Astrocyte (in vitro differentiated cells and primary cell): ENCODE results near the gene IBA57. TPM values are rescaled to one million over a fixed set of nuclear protein-coding genes. Genes with fewer than 3 reads are reported as not detected.

ENCODE experiments used
- DNase-seq: peaks from one replicate; pipeline ENCODE4 v3.0.0-alpha.2; 2010; ENCODE audit warnings: low read depth
- FAIRE-seq: peaks from 2 replicates; lab custom pipeline; 2011; peaks lifted over from hg19 to GRCh38; lab: Jason Lieb, UNC
- H2AFZ ChIP-seq: 2 replicates; pipeline ENCODE4 v1.6.0; 2012; ENCODE audit warnings: low read depth, low read length, inconsistent platforms
- H3K27ac ChIP-seq: 2 replicates; pipeline ENCODE4 v1.5.1; 2011; ENCODE audit warnings: low read depth, low read length, inconsistent platforms
- H3K27me3 ChIP-seq: 2 replicates; pipeline ENCODE4 v1.6.0; 2011; ENCODE audit warnings: low read length, inconsistent platforms; ENCODE audit not compliant: insufficient read depth
- H3K36me3 ChIP-seq: 2 replicates; pipeline ENCODE4 v1.5.1; 2011; ENCODE audit warnings: low read length, inconsistent platforms; ENCODE audit not compliant: insufficient read depth
- H3K4me1 ChIP-seq: 2 replicates; pipeline ENCODE4 v1.5.1; 2011; ENCODE audit warnings: low read length, inconsistent platforms; ENCODE audit not compliant: insufficient read depth
- H3K4me2 ChIP-seq: 2 replicates; pipeline ENCODE4 v1.6.0; 2012; ENCODE audit warnings: low read length, inconsistent platforms
- H3K4me3 ChIP-seq: 2 replicates; pipeline ENCODE4 v1.5.1; 2011; ENCODE audit warnings: low read depth, mild to moderate bottlenecking, low read length, inconsistent platforms; ENCODE audit not compliant: insufficient read depth
- H3K79me2 ChIP-seq: 2 replicates; pipeline ENCODE4 v1.6.0; 2012; ENCODE audit warnings: mild to moderate bottlenecking, low read length, inconsistent platforms; ENCODE audit not compliant: insufficient read depth
- H3K9ac ChIP-seq: 2 replicates; pipeline ENCODE4 v1.6.0; 2012; ENCODE audit warnings: mild to moderate bottlenecking, low read length, inconsistent platforms
- H3K9me3 ChIP-seq: 2 replicates; pipeline ENCODE4 v1.5.1; 2012; ENCODE audit warnings: low read depth, mild to moderate bottlenecking, low read length, inconsistent platforms; ENCODE audit not compliant: insufficient read depth
- H4K20me1 ChIP-seq: 2 replicates; pipeline ENCODE4 v1.6.0; 2012; ENCODE audit warnings: low read length, inconsistent platforms; ENCODE audit not compliant: insufficient read depth
- H3K27ac Mint-ChIP-seq: one replicate; pipeline ENCODE4 v1.8.0; 2021; ENCODE audit warnings: mild to moderate bottlenecking, mixed read lengths; ENCODE audit not compliant: unreplicated experiment
- H3K27me3 Mint-ChIP-seq: one replicate; pipeline ENCODE4 v1.8.0; 2021; ENCODE audit warnings: low read depth, mixed read lengths; ENCODE audit not compliant: unreplicated experiment
- H3K36me3 Mint-ChIP-seq: one replicate; pipeline ENCODE4 v1.8.0; 2021; ENCODE audit warnings: low read depth, mixed read lengths; ENCODE audit not compliant: unreplicated experiment
- H3K4me1 Mint-ChIP-seq: one replicate; pipeline ENCODE4 v1.8.0; 2021; ENCODE audit warnings: low read depth, mixed read lengths; ENCODE audit not compliant: unreplicated experiment
- H3K4me3 Mint-ChIP-seq: one replicate; pipeline ENCODE4 v1.8.0; 2021; ENCODE audit warnings: mild to moderate bottlenecking, moderate library complexity, mixed read lengths; ENCODE audit not compliant: unreplicated experiment
- H3K9me3 Mint-ChIP-seq: one replicate; pipeline ENCODE4 v1.8.0; 2021; ENCODE audit warnings: mild to moderate bottlenecking, mixed read lengths; ENCODE audit not compliant: unreplicated experiment
- EZH2 ChIP-seq: IDR thresholded peaks from 2 replicates; pipeline ENCODE4 v1.6.1; 2012; ENCODE audit warnings: mild to moderate bottlenecking, low read length, inconsistent platforms; ENCODE audit not compliant: insufficient read depth
- total RNA-seq: library from RNA; stranded (reverse); gene quantifications from 2 replicates; pipeline ENCODE4 v1.2.1, GENCODE V29; 2021
- TF ChIP-seq, protein P1 (sequence below): IDR thresholded peaks from 2 replicates; pipeline ENCODE4 v1.5.1; 2011; ENCODE audit warnings: low read depth, mild to moderate bottlenecking, inconsistent platforms, low read length, moderate library complexity; ENCODE audit not compliant: insufficient read depth

Gene IBA57
- total RNA-seq, 1 donor from 2014 or later, result 4.9 TPM

DNA sequence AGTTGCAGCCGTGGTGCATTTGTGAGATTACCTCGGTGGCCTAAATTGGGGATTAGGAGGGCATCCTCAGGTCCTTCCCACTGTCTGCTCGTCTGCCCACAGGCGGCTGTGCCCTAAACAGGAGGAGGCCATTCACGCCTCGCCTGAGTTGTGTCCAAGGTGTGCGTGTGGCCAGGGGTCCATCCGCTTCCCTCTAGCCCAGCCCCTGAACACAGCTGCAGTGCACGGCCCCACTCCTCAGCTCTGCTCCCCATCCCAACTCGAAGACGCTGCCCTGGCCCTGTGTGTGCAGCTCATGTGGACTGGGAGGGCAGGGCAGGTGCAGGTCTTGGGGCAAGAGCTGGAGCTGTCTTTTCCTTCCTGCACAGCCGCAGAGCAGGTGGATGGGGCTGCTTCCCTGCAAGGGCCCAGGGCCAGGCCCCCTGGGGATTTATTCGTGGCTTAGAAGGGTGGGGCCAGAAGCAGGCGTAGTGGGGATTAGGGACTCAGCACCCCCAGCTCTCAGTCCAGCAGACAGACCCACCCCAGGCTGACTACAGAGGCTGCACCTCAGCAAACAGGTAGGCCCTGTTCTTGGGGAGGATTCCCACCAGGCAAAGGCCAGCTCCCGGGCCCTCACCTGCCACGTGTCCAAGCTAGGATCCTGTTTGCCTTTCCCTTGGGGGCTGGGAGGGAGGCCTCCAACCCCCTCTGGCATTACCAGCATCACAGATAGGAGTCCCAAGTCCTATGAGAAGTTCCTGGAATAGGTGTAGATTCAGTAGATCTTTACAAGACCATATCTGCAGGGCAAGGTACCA, 21.2 kb upstream of the IBA57 start:
- H3K9ac ChIP-seq, result no peak overlapping the region
- H3K36me3 Mint-ChIP-seq, result peaks cover 3% of the 10 kb centered on the region
- H3K27me3 Mint-ChIP-seq, result no peaks in the 10 kb centered on the region
- peaks cover 6% of the 10 kb centered on the region for H3K36me3 ChIP-seq
- no peak overlapping the region for H2AFZ ChIP-seq
- no peak for TF ChIP-seq EZH2
- TF ChIP-seq, protein P1, sequence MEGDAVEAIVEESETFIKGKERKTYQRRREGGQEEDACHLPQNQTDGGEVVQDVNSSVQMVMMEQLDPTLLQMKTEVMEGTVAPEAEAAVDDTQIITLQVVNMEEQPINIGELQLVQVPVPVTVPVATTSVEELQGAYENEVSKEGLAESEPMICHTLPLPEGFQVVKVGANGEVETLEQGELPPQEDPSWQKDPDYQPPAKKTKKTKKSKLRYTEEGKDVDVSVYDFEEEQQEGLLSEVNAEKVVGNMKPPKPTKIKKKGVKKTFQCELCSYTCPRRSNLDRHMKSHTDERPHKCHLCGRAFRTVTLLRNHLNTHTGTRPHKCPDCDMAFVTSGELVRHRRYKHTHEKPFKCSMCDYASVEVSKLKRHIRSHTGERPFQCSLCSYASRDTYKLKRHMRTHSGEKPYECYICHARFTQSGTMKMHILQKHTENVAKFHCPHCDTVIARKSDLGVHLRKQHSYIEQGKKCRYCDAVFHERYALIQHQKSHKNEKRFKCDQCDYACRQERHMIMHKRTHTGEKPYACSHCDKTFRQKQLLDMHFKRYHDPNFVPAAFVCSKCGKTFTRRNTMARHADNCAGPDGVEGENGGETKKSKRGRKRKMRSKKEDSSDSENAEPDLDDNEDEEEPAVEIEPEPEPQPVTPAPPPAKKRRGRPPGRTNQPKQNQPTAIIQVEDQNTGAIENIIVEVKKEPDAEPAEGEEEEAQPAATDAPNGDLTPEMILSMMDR, result no peak
- H3K9me3 Mint-ChIP-seq, result peaks cover 2% of the 10 kb centered on the region
- no peak overlapping the region for H3K4me3 ChIP-seq
- H3K9me3 ChIP-seq, result no peaks in the 10 kb centered on the region
- no peak overlapping the region for H3K27ac ChIP-seq
- H3K4me3 Mint-ChIP-seq, result no peak overlapping the region
- no peaks in the 10 kb centered on the region for H3K27me3 ChIP-seq
- H3K79me2 ChIP-seq, result peaks cover 88% of the 10 kb centered on the region
- peaks cover 80% of the 10 kb centered on the region for H4K20me1 ChIP-seq
- peaks cover 20% of the 10 kb centered on the region for H3K4me1 Mint-ChIP-seq
- no peak overlapping the region for H3K4me2 ChIP-seq
- H3K27ac Mint-ChIP-seq, result no peak overlapping the region
- DNase-seq (no peak), FAIRE-seq (no peak)
- H3K4me1 ChIP-seq, result peaks cover 24% of the 10 kb centered on the region

DNA sequence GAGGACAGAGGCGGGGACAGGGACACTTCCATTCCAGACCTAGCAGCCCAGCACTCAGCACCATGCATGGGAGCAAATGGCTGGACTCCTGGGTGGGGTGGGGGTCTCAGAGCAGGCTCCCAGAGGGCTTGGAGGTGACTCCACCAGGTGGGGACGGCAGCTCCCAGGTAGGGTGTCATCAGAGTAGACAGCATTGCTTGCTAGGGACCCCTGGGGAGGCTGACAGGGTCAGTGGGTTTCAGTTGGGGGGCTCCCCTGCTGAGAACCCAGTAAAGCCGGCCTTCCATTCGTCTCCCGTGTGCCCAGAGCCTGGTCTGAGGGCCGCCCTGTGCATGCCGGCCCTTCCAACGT, 20.6 kb upstream of the IBA57 start:
- H3K36me3 ChIP-seq, result peaks cover 6% of the 10 kb centered on the region
- H3K9ac ChIP-seq, result no peak overlapping the region
- H3K9me3 Mint-ChIP-seq, result no peaks in the 10 kb centered on the region
- no peak overlapping the region for H3K4me3 ChIP-seq
- peaks cover 80% of the 10 kb centered on the region for H4K20me1 ChIP-seq
- no peak overlapping the region for H3K27ac Mint-ChIP-seq
- peaks cover 20% of the 10 kb centered on the region for H3K4me1 Mint-ChIP-seq
- no peak for TF ChIP-seq EZH2
- TF ChIP-seq, protein P1, result no peak
- no peaks in the 10 kb centered on the region for H3K27me3 Mint-ChIP-seq
- peaks cover 88% of the 10 kb centered on the region for H3K79me2 ChIP-seq
- H3K27ac ChIP-seq, result no peak overlapping the region
- H3K4me2 ChIP-seq, result no peak overlapping the region
- peaks cover 3% of the 10 kb centered on the region for H3K36me3 Mint-ChIP-seq
- no peaks in the 10 kb centered on the region for H3K27me3 ChIP-seq
- FAIRE-seq (no peak), DNase-seq (no peak)
- H3K9me3 ChIP-seq, result no peaks in the 10 kb centered on the region
- peaks cover 27% of the 10 kb centered on the region for H3K4me1 ChIP-seq
- no peak overlapping the region for H2AFZ ChIP-seq
- no peak overlapping the region for H3K4me3 Mint-ChIP-seq
